NCI-H2029 treated with DMSO at 0.1 percent for 48 hours (cell line): ENCODE results near the gene UNK.
"Not testable (repeated sequence)": the region's sequence is repeated elsewhere in the genome, so short reads cannot be mapped to it uniquely, and the experiment has no call there.

Experiments
- DNase-seq: peaks from one replicate; lab custom pipeline; 2025; lab: John Stamatoyannopoulos, UW

The UNK gene

GRCh38 chr17:75774471-75774990 lies 10.1 kb upstream of the UNK start:
- no peak for DNase-seq

DNA sequence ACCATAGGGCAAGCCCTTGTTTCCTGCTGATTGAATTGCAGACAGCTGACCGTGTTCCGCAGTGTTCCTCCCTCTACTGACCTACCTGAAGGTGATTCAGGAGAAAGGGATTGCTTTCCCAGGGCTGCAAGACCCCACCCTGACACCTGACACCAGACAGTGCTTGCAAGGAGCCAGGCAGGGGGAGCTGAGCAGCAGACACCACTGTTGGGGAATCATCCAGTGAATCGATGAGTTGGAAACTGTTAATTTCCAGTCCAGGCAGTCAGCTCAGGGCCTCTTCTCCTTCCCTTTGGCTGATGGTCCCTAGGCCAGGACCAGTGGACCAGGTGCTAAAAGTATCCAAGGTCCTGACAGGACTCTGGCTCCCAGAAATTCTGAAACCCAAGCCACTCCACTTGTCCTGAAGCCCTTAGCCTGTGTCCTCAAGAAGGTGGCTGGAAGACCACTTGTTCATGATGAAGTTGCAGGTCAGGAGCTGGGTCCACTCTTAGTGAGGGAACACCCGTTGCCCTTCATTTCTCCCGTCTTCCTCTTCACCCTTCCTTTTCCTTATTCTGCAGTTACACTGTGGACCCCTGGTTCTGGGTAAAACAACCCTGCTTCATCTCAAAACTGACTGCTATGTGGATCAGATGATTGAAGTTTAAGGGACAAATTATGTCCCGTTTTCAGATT lies 9.5 kb upstream of the UNK start:
- DNase-seq: no peak

DNA sequence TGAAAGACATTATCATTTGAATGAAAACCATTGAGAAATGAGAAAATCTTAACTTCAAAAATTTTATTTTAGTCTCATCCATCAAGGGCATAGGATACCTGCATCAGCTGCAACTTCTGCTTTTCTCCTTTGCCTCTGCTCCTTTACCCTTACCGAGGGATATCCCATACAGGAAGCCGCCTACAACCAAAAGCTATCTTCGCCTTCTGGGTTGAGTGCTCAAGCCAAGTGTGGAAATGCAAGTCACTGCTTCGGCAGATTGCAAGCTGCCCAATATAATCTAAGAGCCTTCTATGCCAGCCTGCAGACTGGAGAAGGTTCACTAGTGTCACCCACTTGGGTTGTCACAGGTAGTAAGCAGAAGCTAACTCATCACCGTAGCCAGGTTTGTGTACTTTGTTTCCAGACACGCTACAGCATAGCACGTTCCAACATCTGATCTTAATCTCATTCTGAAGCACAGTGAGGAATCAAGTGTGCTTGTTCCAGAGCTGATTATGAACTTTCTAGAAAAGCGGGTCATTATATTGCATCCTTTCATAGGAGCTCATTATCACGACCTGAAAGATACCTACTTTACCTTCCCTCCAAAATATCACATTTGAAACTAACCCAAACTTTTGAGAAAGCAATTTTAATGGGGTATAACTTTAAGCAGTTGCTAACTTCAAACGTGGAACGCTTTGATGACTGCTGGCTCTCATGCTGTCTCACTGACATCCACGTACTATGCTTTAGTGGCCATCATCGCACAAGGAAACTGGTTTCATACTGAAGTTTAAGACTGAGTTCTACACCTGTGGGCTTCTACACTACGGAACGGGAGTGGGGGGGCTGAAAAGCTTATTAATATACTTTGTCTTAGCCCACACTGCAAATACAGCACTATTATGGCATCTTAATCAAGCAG lies 8.0 kb upstream of the UNK start:
- DNase-seq: no peak

DNA sequence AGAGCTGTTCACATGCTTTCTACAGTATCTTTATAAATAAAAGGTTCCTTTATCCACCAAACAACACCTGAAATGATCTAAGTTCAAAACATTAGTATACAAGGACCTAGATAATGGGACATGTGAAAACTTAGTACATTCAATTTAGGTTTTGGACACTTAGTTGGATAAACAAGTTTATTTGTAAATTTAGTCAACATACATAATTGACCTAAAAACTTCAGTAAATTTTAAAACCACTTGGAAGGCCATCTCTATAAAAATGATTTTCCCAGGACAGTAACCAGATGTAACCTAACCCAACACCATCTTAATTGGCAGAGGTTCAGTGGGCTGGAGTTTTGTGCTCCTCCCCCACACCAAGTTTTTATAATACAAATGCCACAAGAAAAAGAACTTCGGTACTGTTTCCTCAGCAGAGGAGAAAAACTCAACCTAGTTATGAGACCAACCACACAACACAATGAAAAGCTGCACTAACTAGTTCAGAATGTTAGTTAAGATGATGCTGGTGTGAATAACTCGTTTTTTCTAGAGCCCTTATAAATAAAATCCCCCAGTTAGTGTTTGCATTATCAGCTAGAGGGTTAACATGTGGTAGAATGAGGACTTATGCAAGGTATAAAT lies 7.2 kb upstream of the UNK start:
- DNase-seq: no peak

GRCh38 chr17:75778066-75778860 lies 6.3 kb upstream of the UNK start:
- DNase-seq: not testable (repeated sequence)

DNA sequence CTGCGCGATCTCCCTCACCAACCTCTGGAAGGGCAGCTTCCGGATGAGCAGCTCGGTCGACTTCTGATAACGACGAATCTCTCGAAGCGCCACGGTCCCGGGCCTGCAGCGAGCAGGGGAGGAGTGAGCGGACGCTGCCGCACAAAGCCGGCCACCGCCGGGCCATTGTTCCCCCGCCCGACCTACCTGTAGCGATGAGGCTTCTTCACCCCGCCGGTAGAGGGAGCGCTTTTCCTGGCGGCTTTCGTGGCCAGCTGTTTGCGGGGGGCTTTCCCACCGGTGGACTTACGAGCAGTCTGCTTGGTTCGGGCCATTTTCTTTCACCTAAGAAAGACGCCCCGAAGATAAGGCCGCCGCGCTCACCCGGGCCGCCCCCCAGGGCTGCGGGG lies 5.8 kb upstream of the UNK start:
- DNase-seq: peak; percentile 33

DNA sequence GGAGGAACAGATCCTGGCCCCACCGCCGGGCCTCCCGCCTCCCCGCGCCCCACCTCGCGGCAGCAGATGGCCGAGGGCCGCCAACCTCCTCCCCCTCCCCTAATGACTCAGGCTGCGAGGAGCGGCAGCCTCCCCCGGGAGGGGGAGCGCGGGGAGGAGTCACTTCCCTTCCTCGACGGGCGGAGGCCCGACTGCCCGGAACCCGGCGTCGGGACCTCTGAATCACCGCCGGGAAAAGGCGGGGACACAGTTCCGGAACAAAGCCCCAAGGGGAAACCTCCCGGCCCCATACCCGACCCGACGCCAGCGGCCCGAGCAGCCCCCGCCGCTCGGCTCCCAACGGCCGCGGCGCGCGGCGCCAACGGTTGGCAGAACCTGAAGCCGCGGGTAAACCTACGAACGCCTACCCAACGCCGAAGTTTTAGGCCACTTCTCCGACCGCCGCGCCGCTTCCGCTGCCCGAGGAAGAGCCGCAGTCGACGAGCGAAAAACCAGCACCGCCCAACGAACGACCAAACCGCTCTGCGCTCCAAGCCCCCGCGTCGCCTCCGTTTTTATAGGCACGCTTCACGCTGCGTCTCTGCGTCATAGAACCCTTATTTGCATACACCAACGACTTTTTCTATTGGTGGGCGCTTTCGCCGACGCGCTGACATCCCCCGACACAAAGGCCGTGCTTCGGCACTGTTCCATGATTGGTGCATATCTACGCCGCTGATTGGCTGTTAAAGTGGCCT lies 5.2 kb upstream of the UNK start:
- peak; percentile 97 for DNase-seq

- DNase-seq: no peak
Measured at GRCh38 chr17:75779987-75780889, 4.4 kb upstream of the UNK start.

GRCh38 chr17:75783069-75783783 lies 1.4 kb upstream of the UNK start:
- DNase-seq: no peak

- no peak for DNase-seq
Measured at GRCh38 chr17:75783803-75784472, 668 bp upstream of the UNK start.

GRCh38 chr17:75785016-75785890 lies 647 bp downstream of the UNK start:
- DNase-seq: peak; percentile 63

DNA sequence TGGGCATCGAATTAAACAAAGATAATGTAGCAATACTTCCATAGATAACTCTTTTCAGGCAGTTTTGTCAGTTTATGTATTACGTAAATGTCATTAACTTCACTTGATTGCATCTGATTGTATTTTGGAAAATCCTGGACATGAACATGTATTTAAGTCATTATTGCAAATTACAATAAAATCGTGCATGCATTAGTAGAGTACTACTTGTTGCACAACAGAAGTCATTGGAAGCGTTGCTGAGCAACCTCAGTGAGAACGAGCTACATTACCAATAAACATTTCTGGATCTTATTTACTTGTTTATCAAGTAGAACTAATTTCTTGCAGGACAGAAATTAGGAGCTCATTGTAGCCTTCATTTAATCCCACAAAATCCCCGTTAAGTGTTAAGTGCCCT lies 6.6 kb downstream of the UNK start:
- DNase-seq: no peak

- DNase-seq: no peak
Measured at GRCh38 chr17:75793460-75793859, 8.9 kb downstream of the UNK start.

GRCh38 chr17:75795820-75796607 lies 11.4 kb downstream of the UNK start:
- DNase-seq: no peak

DNA sequence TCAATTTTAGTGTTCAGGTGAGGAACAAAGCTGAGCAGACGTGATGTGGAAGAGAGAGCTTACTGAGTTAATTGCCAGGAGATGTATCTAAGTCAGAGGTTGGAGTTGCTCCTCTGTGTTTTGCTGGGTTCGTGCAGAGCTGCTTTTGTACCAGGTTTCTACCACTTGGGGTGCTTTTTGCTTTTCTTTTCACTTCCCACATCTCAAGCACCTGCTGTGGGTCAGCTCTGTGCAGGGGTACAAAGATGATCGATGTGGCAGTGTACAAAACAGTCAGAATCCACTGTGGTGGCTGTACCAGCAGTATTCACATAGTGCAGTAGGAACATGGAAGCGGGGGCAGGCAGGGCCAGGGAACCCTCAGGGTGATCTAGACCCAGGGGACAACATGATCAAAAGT lies 14.8 kb downstream of the UNK start:
- DNase-seq: no peak

- DNase-seq: no peak
Measured at GRCh38 chr17:75803883-75804282, 19.3 kb downstream of the UNK start.
